Endodermal cell (in vitro differentiated cells): ENCODE measurements around the gene FBXL7. TPM values are rescaled to one million over a fixed set of nuclear protein-coding genes. Genes with fewer than 3 reads are reported as not detected.

ENCODE experiments used
- DNase-seq: peaks from one replicate; pipeline ENCODE4 v3.0.0-alpha.2; 2017
- H3K27ac ChIP-seq: 2 replicates; pipeline ENCODE4 v1.5.1; 2013; ENCODE audit warnings: mild to moderate bottlenecking, low read depth, low read length, moderate library complexity
- H3K27me3 ChIP-seq: 2 replicates; pipeline ENCODE4 v1.6.1; 2013; ENCODE audit warnings: mild to moderate bottlenecking, low read length, moderate library complexity; ENCODE audit not compliant: insufficient read depth, control insufficient read depth, poor library complexity, severe bottlenecking
- H3K36me3 ChIP-seq: 2 replicates; pipeline ENCODE4 v1.7.0; 2013; ENCODE audit warnings: mild to moderate bottlenecking, low read length, moderate library complexity; ENCODE audit not compliant: control insufficient read depth, insufficient read depth
- H3K4me1 ChIP-seq: one replicate; pipeline ENCODE4 v1.7.0; 2013; ENCODE audit warnings: low read length; ENCODE audit not compliant: control insufficient read depth, insufficient read depth
- H3K4me3 ChIP-seq: 2 replicates; pipeline ENCODE4 v1.5.1; 2013; ENCODE audit warnings: mild to moderate bottlenecking, low read length, moderate library complexity
- H3K9ac ChIP-seq: 2 replicates; pipeline ENCODE4 v1.6.1; 2013; ENCODE audit warnings: mild to moderate bottlenecking, low read length, moderate library complexity; ENCODE audit not compliant: poor library complexity, severe bottlenecking; ENCODE audit errors: extremely low read depth
- H3K9me3 ChIP-seq: 2 replicates; pipeline ENCODE4 v1.6.1; 2013; ENCODE audit warnings: mild to moderate bottlenecking, low read length, moderate library complexity; ENCODE audit not compliant: control insufficient read depth
- H3K27ac Mint-ChIP-seq: 2 replicates; pipeline ENCODE4 v1.8.0; 2020; ENCODE audit warnings: mixed read lengths
- H3K27me3 Mint-ChIP-seq: 2 replicates; pipeline ENCODE4 v1.8.0; 2021; ENCODE audit warnings: mild to moderate bottlenecking, mixed read lengths; ENCODE audit not compliant: insufficient read depth
- H3K36me3 Mint-ChIP-seq: 2 replicates; pipeline ENCODE4 v1.8.0; 2020; ENCODE audit warnings: low read depth, mixed read lengths
- H3K4me1 Mint-ChIP-seq: 2 replicates; pipeline ENCODE4 v1.8.0; 2020; ENCODE audit warnings: mixed read lengths
- H3K4me3 Mint-ChIP-seq: 2 replicates; pipeline ENCODE4 v1.8.0; 2020; ENCODE audit warnings: mild to moderate bottlenecking, moderate library complexity, mixed read lengths
- H3K9me3 Mint-ChIP-seq: 2 replicates; pipeline ENCODE4 v1.8.0; 2020; ENCODE audit warnings: mild to moderate bottlenecking, mixed read lengths
- WGBS, 2 experiments: methylation state at CpG; one replicate each; pipeline versions ENCODE4 v1.1.5 to v1.1.7; 2013; ENCODE audit warnings: missing lambda C conversion rate in 2 of 2, mixed read lengths in 1 of 2; ENCODE audit not compliant: insufficient coverage in 1 of 2, insufficient read length in 1 of 2; 5-methylcytosine and 5-hydroxymethylcytosine counted together
- total RNA-seq, 2 donors: library from RNA; stranded (reverse); fragmentation: NEBNext Ultra II Directional in 1 of 2; extraction: Animal tissue kit (Norgen Biotek cat#: 25700) in 1 of 2; gene quantifications; 2 replicates in 1 of 2; 3 replicates in 1 of 2; pipeline ENCODE4 v1.2.1, GENCODE V29; 2021
- TF ChIP-seq, protein P1 (sequence below): fragments of 200-600 bp; sonication (generic); conservative IDR thresholded peaks from 2 replicates; pipeline ENCODE4 v1.5.0; 2021; ENCODE audit warnings: antibody characterized with exemption, mild to moderate bottlenecking

FBXL7 gene
- total RNA-seq, 2 donors from 2014 or later: 12.9 to 13.2 TPM

DNA sequence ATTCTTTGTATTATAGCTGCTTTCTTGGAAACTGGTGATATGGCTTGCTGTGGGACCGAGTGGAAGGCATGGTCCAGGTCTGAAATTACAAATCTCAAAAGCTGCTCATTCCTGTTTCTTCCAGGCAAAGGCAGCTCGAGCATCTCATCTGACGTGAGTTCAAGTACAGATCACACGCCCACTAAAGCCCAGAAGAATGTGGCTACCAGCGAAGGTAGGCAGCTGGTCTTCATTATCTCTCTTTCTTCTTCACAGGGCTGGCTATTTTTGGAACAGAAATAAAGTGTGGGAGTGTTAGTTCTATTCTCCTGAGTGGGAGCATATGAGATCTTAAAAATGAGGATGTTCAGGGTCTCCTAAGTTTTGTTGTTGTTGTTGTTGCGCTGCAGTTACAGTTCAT is 115.9 kb downstream of the FBXL7 start:
- Histone ChIP-seq H3K27me3 (no peaks in the 10 kb centered on the region), H3K36me3 (no peaks in the 10 kb centered on the region), H3K27ac (no peak overlapping the region), H3K4me3 (no peak overlapping the region), H3K9me3 (no peaks in the 10 kb centered on the region), H3K4me1 (no peaks in the 10 kb centered on the region), H3K9ac (no peak overlapping the region)
- TF ChIP-seq, protein P1, sequence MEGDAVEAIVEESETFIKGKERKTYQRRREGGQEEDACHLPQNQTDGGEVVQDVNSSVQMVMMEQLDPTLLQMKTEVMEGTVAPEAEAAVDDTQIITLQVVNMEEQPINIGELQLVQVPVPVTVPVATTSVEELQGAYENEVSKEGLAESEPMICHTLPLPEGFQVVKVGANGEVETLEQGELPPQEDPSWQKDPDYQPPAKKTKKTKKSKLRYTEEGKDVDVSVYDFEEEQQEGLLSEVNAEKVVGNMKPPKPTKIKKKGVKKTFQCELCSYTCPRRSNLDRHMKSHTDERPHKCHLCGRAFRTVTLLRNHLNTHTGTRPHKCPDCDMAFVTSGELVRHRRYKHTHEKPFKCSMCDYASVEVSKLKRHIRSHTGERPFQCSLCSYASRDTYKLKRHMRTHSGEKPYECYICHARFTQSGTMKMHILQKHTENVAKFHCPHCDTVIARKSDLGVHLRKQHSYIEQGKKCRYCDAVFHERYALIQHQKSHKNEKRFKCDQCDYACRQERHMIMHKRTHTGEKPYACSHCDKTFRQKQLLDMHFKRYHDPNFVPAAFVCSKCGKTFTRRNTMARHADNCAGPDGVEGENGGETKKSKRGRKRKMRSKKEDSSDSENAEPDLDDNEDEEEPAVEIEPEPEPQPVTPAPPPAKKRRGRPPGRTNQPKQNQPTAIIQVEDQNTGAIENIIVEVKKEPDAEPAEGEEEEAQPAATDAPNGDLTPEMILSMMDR: no peak
- Mint-ChIP-seq H3K27ac (no peak overlapping the region), H3K36me3 (peaks cover 4% of the 10 kb centered on the region), H3K4me3 (no peak overlapping the region), H3K9me3 (no peaks in the 10 kb centered on the region), H3K27me3 (no peaks in the 10 kb centered on the region), H3K4me1 (peaks cover 11% of the 10 kb centered on the region)
- 89 to 91% methylated on average over 4 to 6 of the region's 6 CpGs for WGBS, 2 experiments
- DNase-seq: no peak

DNA sequence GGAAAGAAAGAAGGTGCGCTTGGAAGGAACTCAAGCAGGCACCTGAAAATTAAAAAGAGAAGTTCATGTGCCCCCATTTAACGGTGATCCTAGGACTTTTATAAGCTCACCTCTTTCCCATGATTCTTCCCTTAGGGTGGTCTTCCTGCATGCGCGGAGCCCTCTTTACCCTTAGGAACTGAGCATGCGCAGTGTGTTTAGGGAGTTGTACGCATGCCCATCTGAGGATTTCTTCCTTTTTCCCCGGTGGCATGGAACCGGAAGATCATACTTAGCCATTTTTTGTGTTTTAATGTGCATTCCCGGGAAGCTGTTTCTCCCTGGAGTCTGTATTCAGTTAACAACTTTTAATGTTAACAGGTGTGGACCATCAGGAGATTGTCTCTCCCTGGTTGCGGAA is 119.0 kb downstream of the FBXL7 start:
- no peak overlapping the region for H3K27ac Mint-ChIP-seq
- 94 to 95% methylated on average over 9 to 10 of the region's 10 CpGs for WGBS, 2 experiments
- no peaks in the 10 kb centered on the region for H3K36me3 ChIP-seq
- TF ChIP-seq, protein P1: no peak
- no peak for DNase-seq
- H3K9ac ChIP-seq: no peak overlapping the region
- H3K4me3 ChIP-seq: no peak overlapping the region
- peaks cover 4% of the 10 kb centered on the region for H3K4me1 ChIP-seq
- no peak overlapping the region for H3K27ac ChIP-seq
- H3K36me3 Mint-ChIP-seq: peaks cover 4% of the 10 kb centered on the region
- no peaks in the 10 kb centered on the region for H3K9me3 ChIP-seq
- H3K27me3 ChIP-seq: no peaks in the 10 kb centered on the region
- H3K27me3 Mint-ChIP-seq: no peaks in the 10 kb centered on the region
- H3K9me3 Mint-ChIP-seq: no peaks in the 10 kb centered on the region
- H3K4me1 Mint-ChIP-seq: peaks cover 20% of the 10 kb centered on the region
- H3K4me3 Mint-ChIP-seq: no peak overlapping the region

DNA sequence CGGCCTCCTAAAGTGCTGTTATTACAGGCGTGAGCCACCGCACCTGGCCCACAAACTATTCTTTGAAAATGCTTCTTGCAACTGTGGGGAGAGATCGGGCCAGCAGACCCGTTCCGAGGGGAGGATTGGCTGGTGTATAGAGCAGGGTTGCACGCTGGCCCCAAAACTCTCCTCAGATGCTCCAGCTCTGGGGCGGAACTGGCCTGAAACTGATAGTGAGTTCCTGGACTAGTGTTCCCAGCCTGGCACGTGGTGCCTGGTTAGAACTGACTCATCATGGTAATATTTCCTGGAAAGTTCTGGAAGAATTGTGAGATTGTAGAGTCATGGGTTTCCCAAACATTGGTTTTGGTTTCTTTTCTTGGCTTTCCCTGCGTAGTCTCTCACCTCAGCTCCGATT is 120.5 kb downstream of the FBXL7 start:
- peaks cover 4% of the 10 kb centered on the region for H3K36me3 Mint-ChIP-seq
- H3K27ac Mint-ChIP-seq: peak overlapping the region; percentile 26
- no peaks in the 10 kb centered on the region for H3K27me3 Mint-ChIP-seq
- Histone ChIP-seq H3K9me3 (no peaks in the 10 kb centered on the region), H3K36me3 (no peaks in the 10 kb centered on the region), H3K4me3 (no peak overlapping the region), H3K9ac (no peak overlapping the region), H3K27ac (no peak overlapping the region), H3K4me1 (peaks cover 4% of the 10 kb centered on the region), H3K27me3 (no peaks in the 10 kb centered on the region)
- DNase-seq: no peak
- no peak overlapping the region for H3K4me3 Mint-ChIP-seq
- TF ChIP-seq, protein P1: no peak
- peaks cover 23% of the 10 kb centered on the region for H3K4me1 Mint-ChIP-seq
- no peaks in the 10 kb centered on the region for H3K9me3 Mint-ChIP-seq
- 92 to 97% methylated on average over 10 to 11 of the region's 11 CpGs for WGBS, 2 experiments
